Femur (tissue), 1 donor: ENCODE data around the gene PXYLP1.
"Not testable (repeated sequence)": the region's sequence is repeated elsewhere in the genome, so short reads cannot be mapped to it uniquely, and the experiment has no call there.

ENCODE experiments used
- DNase-seq: peaks from one replicate; pipeline ENCODE4 v3.0.0-alpha.2; 2017

PXYLP1 gene

GRCh38 chr3:141302364-141303141 lies 70.9 kb downstream of the PXYLP1 start:
- peak; percentile 65 for DNase-seq

- DNase-seq = peak; percentile 63
Observed at GRCh38 chr3:141303481-141304223, 72.0 kb downstream of the PXYLP1 start.

- DNase-seq = no peak
Observed at GRCh38 chr3:141305436-141305835, 73.8 kb downstream of the PXYLP1 start.

- DNase-seq = no peak
Observed at GRCh38 chr3:141306276-141306675, 74.7 kb downstream of the PXYLP1 start.

- DNase-seq = no peak
Observed at GRCh38 chr3:141306922-141307321, 75.3 kb downstream of the PXYLP1 start.

- no peak for DNase-seq
Observed at GRCh38 chr3:141307351-141308059, 75.9 kb downstream of the PXYLP1 start.

- DNase-seq = peak; percentile 60
Observed at GRCh38 chr3:141308588-141309218, 77.1 kb downstream of the PXYLP1 start.

GRCh38 chr3:141311170-141311495 lies 79.5 kb downstream of the PXYLP1 start:
- no peak for DNase-seq

GRCh38 chr3:141311496-141312353 lies 80.1 kb downstream of the PXYLP1 start:
- peak; percentile 99 for DNase-seq

GRCh38 chr3:141312354-141313092 lies 80.9 kb downstream of the PXYLP1 start:
- peak; percentile 24 for DNase-seq

- no peak for DNase-seq
Observed at GRCh38 chr3:141313093-141313683, 81.6 kb downstream of the PXYLP1 start.

- DNase-seq = not testable (repeated sequence)
Observed at GRCh38 chr3:141314415-141314814, 82.8 kb downstream of the PXYLP1 start.

GRCh38 chr3:141316851-141317250 lies 85.2 kb downstream of the PXYLP1 start:
- DNase-seq = no peak

- DNase-seq = no peak
Observed at GRCh38 chr3:141320399-141321108, 88.9 kb downstream of the PXYLP1 start.

- no peak for DNase-seq
Observed at GRCh38 chr3:141321109-141321497, 89.5 kb downstream of the PXYLP1 start.

GRCh38 chr3:141323936-141324704 lies 92.5 kb downstream of the PXYLP1 start:
- no peak for DNase-seq

GRCh38 chr3:141326123-141326522 lies 94.5 kb downstream of the PXYLP1 start:
- no peak for DNase-seq

GRCh38 chr3:141326626-141327025 lies 95.0 kb downstream of the PXYLP1 start:
- no peak for DNase-seq
